ENCODE data around the gene FEN1.
A peak's percentile ranks its signal among the peaks of the same experiment; 100 is the strongest.

FEN1 gene

DNA sequence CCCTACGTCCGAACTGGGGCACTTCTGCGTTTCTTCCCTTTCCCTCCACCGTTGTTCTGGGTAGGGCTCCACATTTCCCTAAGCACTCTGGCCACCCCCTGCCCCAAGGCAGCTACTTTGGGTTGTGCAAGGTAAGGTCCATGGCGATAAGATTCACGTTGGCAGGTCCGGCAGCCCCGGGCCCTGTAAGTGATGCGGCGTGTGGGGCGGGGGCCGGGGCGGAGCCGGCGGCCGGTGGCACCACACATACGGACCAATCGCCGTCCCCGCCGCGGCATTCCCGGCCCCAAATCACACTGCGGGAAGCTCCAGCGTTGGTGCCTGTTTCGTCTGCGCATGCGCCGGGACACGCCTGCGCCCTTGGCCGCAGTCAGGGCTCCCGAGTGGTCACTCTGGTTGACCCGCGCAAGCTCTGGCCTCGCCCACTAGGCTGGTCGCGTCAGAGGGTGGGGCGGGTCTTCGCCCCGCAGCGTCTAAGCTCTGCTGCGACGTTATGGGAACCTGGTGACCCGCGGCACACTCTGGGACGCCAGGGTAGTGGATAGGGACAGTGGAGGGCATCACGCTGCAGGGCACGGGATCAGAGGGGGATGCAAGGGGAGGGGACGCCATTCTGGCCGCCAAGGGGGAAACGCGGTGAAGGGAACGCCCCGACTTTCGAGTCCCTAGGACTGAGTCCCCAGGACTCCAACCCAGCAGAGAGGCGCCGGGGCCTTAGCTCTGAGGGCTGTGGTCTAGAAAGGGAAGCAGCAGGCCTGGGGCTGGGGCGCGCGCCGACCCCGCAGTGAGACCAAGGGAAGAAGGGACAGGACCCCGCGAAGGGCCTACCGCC, 22.5 kb downstream of the FEN1 start:
- peaks cover 43% of the 10 kb centered on the region for H3K36me3 ChIP-seq
- H3K27me3 ChIP-seq, result no peaks in the 10 kb centered on the region
- no peaks in the 10 kb centered on the region; the same call in 1 of the 2 replicates for H3K9me3 ChIP-seq
- peak overlapping the region; percentile 97 for H3K27ac ChIP-seq
- H3K4me3 ChIP-seq, result peak overlapping the region; percentile 84
- TF ChIP-seq Cebpa-rat (IDR thresholded peaks at IDR 0.05), result no peak
- H3K4me1 ChIP-seq, result peaks cover 28% of the 10 kb centered on the region
- H4K20me1 ChIP-seq, result peaks cover 17% of the 10 kb centered on the region; the same call in 1 of the 2 replicates
- peak overlapping the region; percentile 94 for H3K4me2 ChIP-seq
- H3K9ac ChIP-seq, result peak overlapping the region; percentile 95

DNA sequence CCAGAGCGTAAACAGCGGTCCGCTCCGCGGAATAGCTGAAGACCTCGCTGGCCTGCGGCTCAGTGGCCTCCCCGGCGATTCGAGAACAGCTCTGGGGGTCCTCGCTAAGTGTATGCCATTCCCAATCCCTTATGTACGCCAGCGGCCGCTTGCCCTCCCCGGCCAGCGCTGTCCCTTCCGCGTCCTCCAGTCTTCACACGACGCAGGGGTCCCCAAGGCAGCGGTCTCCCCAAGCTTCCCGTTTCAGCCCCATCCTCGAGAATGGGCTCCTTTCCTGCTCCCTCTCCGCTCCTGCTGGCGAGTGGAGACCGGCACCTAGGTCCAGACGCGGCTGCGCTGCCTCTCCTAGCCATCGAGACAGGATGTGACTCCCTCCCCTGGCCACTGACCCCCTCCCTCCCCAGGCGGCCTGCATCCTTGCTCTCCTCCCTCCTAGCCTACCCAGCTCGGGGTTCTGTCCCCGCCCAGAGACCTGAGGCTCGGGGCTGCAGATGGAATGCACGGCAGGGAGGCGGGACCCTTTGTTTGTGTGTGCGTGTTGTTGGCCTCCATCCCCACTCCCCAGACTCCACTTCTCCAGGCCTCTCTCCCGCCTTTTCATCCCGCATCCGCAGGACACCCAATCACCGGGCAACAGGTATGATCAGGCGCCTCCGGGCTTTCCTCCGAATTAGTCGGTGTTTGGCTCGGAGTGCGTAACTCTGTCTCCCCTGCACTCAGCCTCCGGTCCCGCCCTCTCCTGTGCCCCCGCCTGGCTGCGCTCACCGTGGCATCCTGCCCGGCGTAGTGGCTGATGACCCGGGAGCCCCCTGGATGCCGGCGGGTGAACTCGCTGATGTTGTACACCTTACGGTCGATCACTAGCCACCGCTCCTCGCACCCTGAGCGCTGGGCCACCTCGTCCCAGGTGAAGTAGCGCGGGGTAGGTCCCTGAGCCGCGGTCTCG, 23.4 kb downstream of the FEN1 start:
- TF ChIP-seq Cebpa-rat (IDR thresholded peaks at IDR 0.05), result no peak
- Histone ChIP-seq H3K9ac (peak overlapping the region; percentile 95), H3K27me3 (no peaks in the 10 kb centered on the region), H3K27ac (peak overlapping the region; percentile 97), H3K4me2 (peak overlapping the region; percentile 94), H3K4me1 (peaks cover 28% of the 10 kb centered on the region), H4K20me1 (peaks cover 10% of the 10 kb centered on the region; the same call in 1 of the 2 replicates), H3K4me3 (peak overlapping the region; percentile 84), H3K9me3 (no peaks in the 10 kb centered on the region; the same call in 1 of the 2 replicates), H3K36me3 (peaks cover 34% of the 10 kb centered on the region)

DNA sequence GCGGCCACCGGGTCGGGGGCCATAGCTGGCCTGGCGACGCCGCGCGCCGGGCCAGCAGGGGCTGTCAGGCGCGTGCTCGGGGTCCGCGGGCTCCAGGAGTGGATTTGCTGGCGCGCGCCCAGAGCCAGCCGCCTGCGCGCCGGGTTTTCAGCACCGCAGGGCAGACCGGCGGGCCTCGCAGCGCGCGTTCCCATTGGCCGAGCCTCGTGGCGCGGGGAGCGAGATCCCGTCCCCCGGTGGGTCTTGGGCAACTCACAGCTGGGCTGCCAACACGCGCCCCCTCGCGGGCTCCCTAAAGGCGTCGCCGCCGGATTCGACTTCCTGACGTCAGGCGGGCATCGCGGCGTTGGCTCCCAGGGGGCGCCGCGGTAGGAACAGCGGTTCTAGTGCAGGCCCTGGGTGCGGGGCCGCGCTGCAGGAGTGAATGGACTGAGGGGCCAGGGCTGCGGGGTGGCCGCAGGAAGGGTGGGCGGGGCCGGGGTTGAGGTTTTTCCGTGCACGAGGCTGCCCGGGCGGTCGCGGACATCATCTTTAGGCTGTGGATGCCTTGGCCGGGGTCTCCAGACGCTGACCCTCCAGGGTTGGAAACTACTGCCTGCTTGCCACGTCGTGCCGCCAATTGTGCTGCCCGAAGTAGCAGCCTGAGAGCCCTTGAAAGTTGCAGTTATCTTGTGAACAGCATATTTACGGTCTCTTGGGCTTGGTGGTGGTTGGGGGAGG, 24.2 kb downstream of the FEN1 start, which contains the start of gene FADS1:
Gene FADS1 (minus strand): TSS at position 268 of the 720 bp plus-strand sequence. CDS start 74 bp downstream, at position 194.
- TF ChIP-seq Cebpa-rat (IDR thresholded peaks at IDR 0.05), result peak; percentile 97
- peak within 1 kb of the TSS; percentile 95 for H3K9ac ChIP-seq
- H3K4me3 ChIP-seq, result peak within 1 kb of the TSS; percentile 84
- peaks cover 26% of the 10 kb centered on the region for H3K36me3 ChIP-seq
- peak within 1 kb of the TSS; percentile 94 for H3K4me2 ChIP-seq
- H3K27me3 ChIP-seq, result no peaks in the 10 kb centered on the region
- peak within 1 kb of the TSS; percentile 97 for H3K27ac ChIP-seq
- peaks cover 28% of the 10 kb centered on the region for H3K4me1 ChIP-seq
- H3K9me3 ChIP-seq, result no peaks in the 10 kb centered on the region; the same call in 1 of the 2 replicates
- peaks cover 10% of the 10 kb centered on the region; the same call in 1 of the 2 replicates for H4K20me1 ChIP-seq

DNA sequence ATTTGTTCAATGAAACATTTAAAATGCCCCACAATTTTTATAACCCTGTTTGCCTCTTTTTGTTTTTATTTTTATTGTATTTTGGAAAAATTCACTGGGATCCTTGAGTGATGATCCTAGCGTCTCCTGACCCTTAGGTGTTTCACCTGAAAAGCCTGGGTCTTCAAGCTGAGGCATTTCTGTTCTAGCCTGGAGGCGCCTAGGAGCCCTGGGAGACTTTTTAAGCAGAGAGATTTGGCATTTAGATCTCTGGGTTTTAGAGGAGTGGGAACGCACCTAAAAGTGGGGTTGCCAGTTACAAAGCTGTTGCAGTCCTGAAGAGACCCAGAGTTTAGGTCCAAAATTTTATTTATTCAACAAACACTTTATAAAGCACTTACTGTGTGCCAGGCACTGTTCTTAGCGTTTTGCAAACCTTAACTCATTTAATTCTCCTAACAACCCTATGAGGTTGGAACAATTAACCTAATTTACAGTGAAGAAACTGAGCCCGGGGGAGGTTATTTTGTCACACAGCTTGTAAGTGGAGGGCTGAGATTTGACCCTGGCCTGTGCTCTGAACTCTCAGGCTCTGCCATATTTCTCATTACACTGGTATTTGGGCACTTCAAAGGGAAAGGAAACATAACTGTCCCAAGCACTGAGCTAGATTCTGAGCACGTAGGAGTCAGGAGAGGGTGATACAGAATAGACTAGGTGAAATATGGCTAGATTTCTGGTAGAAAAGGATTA, 24.9 kb downstream of the FEN1 start:
- H3K9me3 ChIP-seq, result no peaks in the 10 kb centered on the region; the same call in 1 of the 2 replicates
- no peaks in the 10 kb centered on the region for H3K27me3 ChIP-seq
- peak overlapping the region; percentile 94 for H3K4me2 ChIP-seq
- H3K4me1 ChIP-seq, result peaks cover 28% of the 10 kb centered on the region
- H3K4me3 ChIP-seq, result peak overlapping the region; percentile 84
- peaks cover 5% of the 10 kb centered on the region; the same call in 1 of the 2 replicates for H4K20me1 ChIP-seq
- H3K27ac ChIP-seq, result peak overlapping the region; percentile 97
- H3K36me3 ChIP-seq, result peaks cover 18% of the 10 kb centered on the region
- TF ChIP-seq Cebpa-rat (IDR thresholded peaks at IDR 0.05), result no peak
- H3K9ac ChIP-seq, result peak overlapping the region; percentile 95

DNA sequence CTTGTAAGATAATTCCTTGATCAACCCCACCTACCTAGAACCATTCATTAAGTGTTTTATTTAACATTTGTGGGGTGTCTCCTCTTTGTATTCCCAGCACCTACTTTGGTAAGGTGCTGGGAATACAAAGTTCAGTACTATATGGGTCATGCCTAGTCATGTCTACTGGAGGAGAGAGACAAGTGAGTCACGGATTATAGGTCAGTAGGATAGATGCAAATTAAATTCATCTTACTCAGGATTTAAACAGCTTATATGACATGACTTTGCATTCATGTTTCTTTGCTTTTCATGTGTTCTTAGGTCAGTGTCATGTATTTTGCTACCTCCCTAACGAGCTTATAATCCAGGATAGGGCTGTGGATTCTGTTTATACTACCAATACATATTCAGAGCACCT, 27.5 kb downstream of the FEN1 start:
- Histone ChIP-seq H3K27me3 (no peaks in the 10 kb centered on the region), H3K9me3 (no peaks in the 10 kb centered on the region), H3K9ac (no peak overlapping the region), H3K4me3 (no peak overlapping the region), H4K20me1 (no peaks in the 10 kb centered on the region), H3K36me3 (no peaks in the 10 kb centered on the region), H3K4me2 (no peak overlapping the region), H3K27ac (no peak overlapping the region), H3K4me1 (peaks cover 17% of the 10 kb centered on the region)
- TF ChIP-seq Cebpa-rat (IDR thresholded peaks at IDR 0.05), result no peak

DNA sequence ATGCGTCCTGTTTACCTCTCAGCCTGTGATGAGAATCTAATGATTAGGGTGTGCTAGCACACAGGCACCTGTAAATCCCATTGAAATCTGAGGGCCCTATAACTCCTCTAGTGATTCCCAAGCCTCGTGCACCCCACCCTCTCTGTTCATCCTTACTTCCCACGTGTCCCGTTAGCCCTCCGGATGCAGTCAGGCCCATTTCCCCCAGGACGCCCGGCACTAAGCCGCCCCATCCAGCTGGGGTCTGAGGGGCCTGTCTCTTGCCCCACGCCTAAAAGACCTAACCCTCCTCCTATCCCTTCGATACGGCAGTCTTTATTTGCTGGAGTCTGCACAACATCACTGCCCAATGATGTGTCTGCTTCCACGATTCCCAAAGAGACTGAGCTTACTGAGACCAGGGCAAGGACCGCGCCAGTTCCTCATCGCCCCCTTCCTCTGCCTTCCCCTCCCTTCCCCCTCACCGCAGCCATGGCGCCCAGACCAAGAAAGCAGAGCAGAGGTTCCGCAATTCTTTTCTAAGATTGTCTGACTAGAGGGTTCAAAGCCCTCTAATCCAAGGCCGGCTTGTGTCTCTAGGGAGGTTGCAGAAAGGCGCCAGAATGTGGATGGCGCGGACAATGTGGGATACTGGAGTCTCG, 34.3 kb downstream of the FEN1 start:
- peaks cover 45% of the 10 kb centered on the region for H3K4me1 ChIP-seq
- peak overlapping the region; percentile 99 for H3K27ac ChIP-seq
- H3K36me3 ChIP-seq, result peaks cover 3% of the 10 kb centered on the region
- no peaks in the 10 kb centered on the region for H3K9me3 ChIP-seq
- H4K20me1 ChIP-seq, result peaks cover 31% of the 10 kb centered on the region
- H3K4me2 ChIP-seq, result peak overlapping the region; percentile 99
- peak overlapping the region; percentile 97 for H3K9ac ChIP-seq
- no peaks in the 10 kb centered on the region for H3K27me3 ChIP-seq
- H3K4me3 ChIP-seq, result peak overlapping the region; percentile 91
- TF ChIP-seq Cebpa-rat (IDR thresholded peaks at IDR 0.05), result no peak

DNA sequence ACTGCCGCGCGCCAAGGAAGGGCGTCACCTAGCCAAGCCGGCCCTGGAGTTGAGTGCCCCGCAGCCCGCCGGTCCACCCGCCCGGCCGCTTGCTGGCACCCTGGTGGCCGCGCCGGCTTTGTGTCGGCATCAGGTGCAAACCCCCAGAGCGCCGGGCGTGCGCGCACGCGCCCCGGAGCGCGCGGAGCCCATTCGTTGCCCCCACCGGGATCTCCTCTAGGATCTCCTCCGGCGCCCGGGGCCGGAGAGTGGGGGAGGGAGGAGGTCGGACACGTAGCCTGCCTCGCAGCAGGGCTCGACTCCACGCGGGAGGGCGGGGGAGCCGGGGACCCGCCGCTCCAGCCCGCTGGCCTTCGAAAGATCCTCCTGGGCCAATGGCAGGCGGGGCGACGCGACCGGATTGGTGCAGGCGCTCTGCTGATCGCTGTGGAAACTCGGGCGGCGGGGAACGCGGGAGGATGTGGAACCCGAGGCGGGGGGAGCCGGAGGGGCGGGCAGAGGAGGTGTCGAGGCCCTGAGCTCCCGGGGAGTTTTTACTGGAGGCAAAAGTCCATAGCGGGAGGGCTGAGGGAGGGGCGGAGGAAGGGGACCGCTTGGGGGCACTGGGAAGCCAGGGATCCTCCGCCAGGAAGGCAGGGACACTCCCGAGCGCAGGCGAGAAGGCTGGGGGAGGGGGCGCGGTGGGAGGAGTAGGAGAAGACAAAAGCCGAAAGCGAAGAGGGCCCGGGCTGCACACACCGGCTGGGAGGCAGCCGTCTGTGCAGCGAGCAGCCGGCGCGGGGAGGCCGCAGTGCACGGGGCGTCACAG, 35.1 kb downstream of the FEN1 start, which contains the start of gene FADS2:
Gene FADS2 (plus strand): TSS at position 730 of the 808 bp plus-strand sequence. CDS start 91 bp downstream, outside the sequence.
- Histone ChIP-seq H4K20me1 (peaks cover 38% of the 10 kb centered on the region), H3K9me3 (no peaks in the 10 kb centered on the region), H3K4me1 (peaks cover 52% of the 10 kb centered on the region), H3K9ac (peak within 1 kb of the TSS; percentile 97), H3K4me2 (peak within 1 kb of the TSS; percentile 99), H3K36me3 (peaks cover 10% of the 10 kb centered on the region), H3K27me3 (no peaks in the 10 kb centered on the region), H3K27ac (peak within 1 kb of the TSS; percentile 99), H3K4me3 (peak within 1 kb of the TSS; percentile 91)
- TF ChIP-seq Cebpa-rat (IDR thresholded peaks at IDR 0.05), result no peak

DNA sequence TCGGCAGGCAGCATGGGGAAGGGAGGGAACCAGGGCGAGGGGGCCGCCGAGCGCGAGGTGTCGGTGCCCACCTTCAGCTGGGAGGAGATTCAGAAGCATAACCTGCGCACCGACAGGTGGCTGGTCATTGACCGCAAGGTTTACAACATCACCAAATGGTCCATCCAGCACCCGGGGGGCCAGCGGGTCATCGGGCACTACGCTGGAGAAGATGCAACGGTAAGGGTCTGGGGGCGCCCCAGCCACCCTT, 35.6 kb downstream of the FEN1 start:
- H3K4me1 ChIP-seq, result peaks cover 57% of the 10 kb centered on the region
- peaks cover 42% of the 10 kb centered on the region for H4K20me1 ChIP-seq
- no peaks in the 10 kb centered on the region for H3K27me3 ChIP-seq
- H3K4me2 ChIP-seq, result peak overlapping the region; percentile 99
- H3K4me3 ChIP-seq, result peak overlapping the region; percentile 91
- TF ChIP-seq Cebpa-rat (IDR thresholded peaks at IDR 0.05), result no peak
- H3K36me3 ChIP-seq, result peaks cover 11% of the 10 kb centered on the region
- peak overlapping the region; percentile 97 for H3K9ac ChIP-seq
- peak overlapping the region; percentile 99 for H3K27ac ChIP-seq
- no peaks in the 10 kb centered on the region for H3K9me3 ChIP-seq
